AG09309 (cell line): ENCODE measurements around the gene PBRM1.

Experiments used
- DNase-seq: peaks from one replicate; pipeline ENCODE4 v3.0.0-alpha.2; 2010; ENCODE audit warnings: low read depth
- H3K4me3 ChIP-seq: 2 replicates; pipeline ENCODE4 v1.5.1; 2011; ENCODE audit warnings: mild to moderate bottlenecking, low read depth, low read length, moderate library complexity; ENCODE audit not compliant: control insufficient read depth
- TF ChIP-seq, protein P1 (sequence below): IDR thresholded peaks from 2 replicates; pipeline ENCODE4 v1.5.1; 2011; ENCODE audit warnings: mild to moderate bottlenecking, low read depth, low read length, inconsistent platforms; ENCODE audit not compliant: insufficient read depth, control insufficient read depth; ENCODE audit errors: missing control alignments

Gene PBRM1

GRCh38 chr3:52535411-52536111, 150.2 kb downstream of the PBRM1 start:
- no peak overlapping the region for H3K4me3 ChIP-seq
- DNase-seq: no peak
- TF ChIP-seq, protein P1, sequence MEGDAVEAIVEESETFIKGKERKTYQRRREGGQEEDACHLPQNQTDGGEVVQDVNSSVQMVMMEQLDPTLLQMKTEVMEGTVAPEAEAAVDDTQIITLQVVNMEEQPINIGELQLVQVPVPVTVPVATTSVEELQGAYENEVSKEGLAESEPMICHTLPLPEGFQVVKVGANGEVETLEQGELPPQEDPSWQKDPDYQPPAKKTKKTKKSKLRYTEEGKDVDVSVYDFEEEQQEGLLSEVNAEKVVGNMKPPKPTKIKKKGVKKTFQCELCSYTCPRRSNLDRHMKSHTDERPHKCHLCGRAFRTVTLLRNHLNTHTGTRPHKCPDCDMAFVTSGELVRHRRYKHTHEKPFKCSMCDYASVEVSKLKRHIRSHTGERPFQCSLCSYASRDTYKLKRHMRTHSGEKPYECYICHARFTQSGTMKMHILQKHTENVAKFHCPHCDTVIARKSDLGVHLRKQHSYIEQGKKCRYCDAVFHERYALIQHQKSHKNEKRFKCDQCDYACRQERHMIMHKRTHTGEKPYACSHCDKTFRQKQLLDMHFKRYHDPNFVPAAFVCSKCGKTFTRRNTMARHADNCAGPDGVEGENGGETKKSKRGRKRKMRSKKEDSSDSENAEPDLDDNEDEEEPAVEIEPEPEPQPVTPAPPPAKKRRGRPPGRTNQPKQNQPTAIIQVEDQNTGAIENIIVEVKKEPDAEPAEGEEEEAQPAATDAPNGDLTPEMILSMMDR: no peak

- TF ChIP-seq, protein P1: peak; percentile 4
- DNase-seq: no peak
- peak overlapping the region; percentile 67 for H3K4me3 ChIP-seq
Observed at GRCh38 chr3:52534281-52535183, 151.2 kb downstream of the PBRM1 start.

DNA sequence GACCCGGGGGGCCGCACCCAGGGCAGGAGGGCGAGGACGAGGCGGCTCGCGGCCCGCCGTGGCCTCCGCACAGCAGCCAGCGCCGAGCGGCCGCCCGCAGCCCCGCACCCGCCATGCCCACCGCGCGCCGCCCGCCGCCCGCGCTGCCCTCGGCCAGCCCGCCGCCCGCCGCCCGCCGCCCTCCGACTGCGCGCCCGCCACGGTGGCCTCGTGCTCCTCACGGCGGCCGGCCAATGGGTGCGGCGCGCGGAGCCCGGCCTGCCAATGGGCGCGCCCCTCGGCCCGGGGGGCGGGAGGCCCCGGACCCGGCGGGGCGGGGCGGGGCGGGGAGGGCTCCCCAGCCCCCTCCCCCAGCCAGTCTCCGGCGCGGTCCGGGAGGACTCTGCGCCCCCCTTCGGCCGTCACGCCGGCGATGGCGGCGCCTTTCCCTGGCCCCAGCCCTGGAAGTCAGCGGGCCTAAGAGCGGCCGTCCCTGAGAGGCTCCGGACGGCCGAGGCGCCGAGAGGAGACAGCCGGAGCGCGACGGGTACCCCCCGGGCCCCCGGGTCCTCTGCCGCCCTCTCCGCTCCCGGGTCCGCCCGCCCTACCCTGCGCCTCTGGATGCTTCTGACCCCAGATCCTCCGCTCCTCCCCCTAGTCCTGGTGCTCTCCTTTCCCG, 152.0 kb downstream of the PBRM1 start, which contains the start of gene NT5DC2:
NT5DC2 (minus strand) TSS at position 235 of the 658 bp plus-strand sequence; CDS start at position 115, 120 bp downstream.
- peak within 1 kb of the TSS; percentile 82 for H3K4me3 ChIP-seq
- TF ChIP-seq, protein P1: no peak
- DNase-seq: no peak

DNA sequence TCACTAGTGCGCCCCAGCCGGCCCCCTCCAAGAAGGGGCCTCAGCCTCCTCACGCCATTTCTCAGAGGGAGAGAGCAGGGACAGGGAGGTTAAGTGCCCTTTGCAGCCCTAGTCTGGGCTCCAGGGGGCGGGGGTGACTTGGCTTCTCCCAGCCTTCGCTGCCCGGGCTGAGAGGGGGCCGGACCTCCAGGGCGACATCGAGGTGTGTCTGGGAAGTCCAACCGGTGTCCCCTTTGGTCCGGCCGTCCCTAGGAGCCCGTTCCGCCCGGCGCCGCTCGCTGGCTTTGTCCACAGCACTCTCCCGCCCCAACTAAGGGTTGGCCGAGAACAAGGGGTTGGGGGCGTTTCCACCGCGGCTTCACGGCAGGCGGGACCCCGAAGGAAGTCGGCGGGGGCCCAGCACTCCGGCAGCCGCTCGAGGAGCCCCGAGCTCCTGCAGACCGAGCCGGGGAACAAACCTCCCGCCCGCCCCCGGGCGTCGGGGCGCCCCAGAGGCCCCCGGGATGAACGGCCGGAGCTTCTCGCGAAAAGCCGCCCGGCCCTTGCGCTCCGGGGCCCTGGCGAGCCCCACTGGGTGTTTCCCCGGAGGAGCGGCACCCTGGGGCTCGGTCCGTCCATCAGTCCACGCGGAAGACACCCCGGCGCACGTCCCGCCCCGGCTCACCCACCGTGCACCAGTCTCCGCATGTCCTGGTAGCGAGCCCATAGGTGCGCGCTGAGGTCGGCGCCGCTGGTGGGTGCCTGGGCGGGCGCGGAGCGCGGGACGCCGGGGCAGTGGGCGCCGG, 152.7 kb downstream of the PBRM1 start:
- no peak for DNase-seq
- TF ChIP-seq, protein P1: no peak
- peak overlapping the region; percentile 82 for H3K4me3 ChIP-seq

GRCh38 chr3:52532517-52532837, 153.2 kb downstream of the PBRM1 start:
- DNase-seq: no peak
- H3K4me3 ChIP-seq: peak overlapping the region; percentile 82
- TF ChIP-seq, protein P1: no peak

DNA sequence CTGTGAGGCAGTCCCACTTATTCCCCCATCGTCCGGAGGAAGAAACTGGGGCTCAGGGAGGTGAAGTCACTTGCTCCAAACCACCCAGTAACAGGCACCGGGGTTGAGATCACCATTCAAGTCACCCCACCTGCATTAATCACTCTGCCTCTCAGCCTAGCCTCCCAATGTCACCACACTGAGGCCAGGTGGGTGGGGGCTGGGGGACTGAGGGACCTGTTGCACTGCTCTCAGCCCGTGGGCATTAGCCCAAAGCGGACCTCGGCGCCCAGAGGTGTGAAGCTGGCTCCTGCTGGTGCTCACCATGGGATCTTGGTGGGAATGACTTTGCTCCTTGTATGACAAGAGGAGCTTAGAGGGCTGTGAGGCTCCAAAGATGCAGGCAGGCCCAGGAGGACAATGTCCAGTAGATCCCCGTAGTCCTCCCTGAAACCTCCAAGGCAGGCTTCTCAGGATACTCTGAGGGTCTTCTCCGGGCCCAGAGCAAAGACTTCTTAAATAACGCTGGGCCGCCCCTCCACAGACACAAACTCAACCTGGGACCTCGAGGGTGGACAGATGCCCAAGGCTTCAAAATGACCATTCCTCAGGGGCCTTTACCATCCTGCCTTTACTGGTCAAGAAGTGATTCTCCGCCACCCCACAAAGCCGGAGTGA, 153.7 kb downstream of the PBRM1 start:
- peak overlapping the region; percentile 82 for H3K4me3 ChIP-seq
- no peak for DNase-seq
- TF ChIP-seq, protein P1: no peak
